ENCODE measurements around the gene FXN. TPM values are rescaled to one million over a fixed set of nuclear protein-coding genes. Genes with fewer than 3 reads are reported as not detected.
A peak's percentile ranks its signal among the peaks of the same experiment; 100 is the strongest.

Gene FXN
- total RNA-seq, 1 experiment from 2014 or later: 12.0 TPM

DNA sequence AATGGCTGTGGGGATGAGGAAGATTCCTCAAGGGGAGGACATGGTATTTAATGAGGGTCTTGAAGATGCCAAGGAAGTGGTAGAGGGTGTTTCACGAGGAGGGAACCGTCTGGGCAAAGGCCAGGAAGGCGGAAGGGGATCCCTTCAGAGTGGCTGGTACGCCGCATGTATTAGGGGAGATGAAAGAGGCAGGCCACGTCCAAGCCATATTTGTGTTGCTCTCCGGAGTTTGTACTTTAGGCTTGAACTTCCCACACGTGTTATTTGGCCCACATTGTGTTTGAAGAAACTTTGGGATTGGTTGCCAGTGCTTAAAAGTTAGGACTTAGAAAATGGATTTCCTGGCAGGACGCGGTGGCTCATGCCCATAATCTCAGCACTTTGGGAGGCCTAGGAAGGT is 1.2 kb downstream of the FXN start:
- Histone ChIP-seq H3K4me1 (replicated peaks; ENCODE audit: insufficient read depth) (0 out of 2 replicates have a peak, but pooled peaks cover 10% of the 10 kb centered on the region), H3K27me3 (ENCODE audit: insufficient read depth, low read depth) (no peaks in the 10 kb centered on the region), H4K20me1 (ENCODE audit: insufficient read depth) (no peaks in the 10 kb centered on the region), H3K79me2 (ENCODE audit: low read depth) (peaks cover 33% of the 10 kb centered on the region), H3F3A (ENCODE audit: insufficient read depth, low read depth) (peaks cover 10% of the 10 kb centered on the region; the same call in 1 of the 2 replicates), H3K27ac (no peak overlapping the region), H3K4me2 (peak overlapping the region; percentile 96), H3K9me3 (ENCODE audit: insufficient read depth, low read depth) (no peaks in the 10 kb centered on the region), H3K36me3 (ENCODE audit: low read depth) (no peaks in the 10 kb centered on the region), H3K9me2 (ENCODE audit: insufficient read depth) (no peaks in the 10 kb centered on the region), H2AFZ (peak overlapping the region; percentile 100; the same call in 1 of the 2 replicates), H3K4me3 (peak overlapping the region; percentile 93)
- intact Hi-C loops (cut with micrococcal nuclease; ENCODE audit: unreplicated experiment): loop anchor here (1.0 to 10.0 kb wide), 4 partner anchors 86 to 376 kb away; no protein-coding TSS in a partner anchor
- TF ChIP-seq, protein P1, sequence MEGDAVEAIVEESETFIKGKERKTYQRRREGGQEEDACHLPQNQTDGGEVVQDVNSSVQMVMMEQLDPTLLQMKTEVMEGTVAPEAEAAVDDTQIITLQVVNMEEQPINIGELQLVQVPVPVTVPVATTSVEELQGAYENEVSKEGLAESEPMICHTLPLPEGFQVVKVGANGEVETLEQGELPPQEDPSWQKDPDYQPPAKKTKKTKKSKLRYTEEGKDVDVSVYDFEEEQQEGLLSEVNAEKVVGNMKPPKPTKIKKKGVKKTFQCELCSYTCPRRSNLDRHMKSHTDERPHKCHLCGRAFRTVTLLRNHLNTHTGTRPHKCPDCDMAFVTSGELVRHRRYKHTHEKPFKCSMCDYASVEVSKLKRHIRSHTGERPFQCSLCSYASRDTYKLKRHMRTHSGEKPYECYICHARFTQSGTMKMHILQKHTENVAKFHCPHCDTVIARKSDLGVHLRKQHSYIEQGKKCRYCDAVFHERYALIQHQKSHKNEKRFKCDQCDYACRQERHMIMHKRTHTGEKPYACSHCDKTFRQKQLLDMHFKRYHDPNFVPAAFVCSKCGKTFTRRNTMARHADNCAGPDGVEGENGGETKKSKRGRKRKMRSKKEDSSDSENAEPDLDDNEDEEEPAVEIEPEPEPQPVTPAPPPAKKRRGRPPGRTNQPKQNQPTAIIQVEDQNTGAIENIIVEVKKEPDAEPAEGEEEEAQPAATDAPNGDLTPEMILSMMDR (conservative IDR thresholded peaks at IDR 0.05): no peak
- TF ChIP-seq EZH2 (IDR thresholded peaks at IDR 0.05; ENCODE audit: low read depth): no peak
- no TSS peak for BruUV-seq (replicated peaks)
- DNase-seq: no peak
- ChIA-PET POLR2A (ENCODE audit: unreplicated experiment) (interaction anchor here (0.6 kb wide), 1 partner anchor 156 kb away, joined by 18 read pairs; no protein-coding TSS in a partner anchor), CTCF (interaction anchor here (1.4 kb wide), 1 partner anchor 156 kb away, joined by 8 read pairs; no protein-coding TSS in a partner anchor)

- Histone ChIP-seq H3K4me1 (replicated peaks; ENCODE audit: insufficient read depth) (0 out of 2 replicates have a peak, but pooled peaks cover 11% of the 10 kb centered on the region), H3K27ac (no peak overlapping the region), H3K27me3 (ENCODE audit: insufficient read depth, low read depth) (no peaks in the 10 kb centered on the region), H3K36me3 (ENCODE audit: low read depth) (no peaks in the 10 kb centered on the region), H4K20me1 (ENCODE audit: insufficient read depth) (no peaks in the 10 kb centered on the region), H3K9me3 (ENCODE audit: insufficient read depth, low read depth) (no peaks in the 10 kb centered on the region), H3F3A (ENCODE audit: insufficient read depth, low read depth) (peaks cover 5% of the 10 kb centered on the region; the same call in 1 of the 2 replicates), H3K4me3 (no peak overlapping the region), H3K9me2 (ENCODE audit: insufficient read depth) (no peaks in the 10 kb centered on the region), H3K4me2 (no peak overlapping the region), H3K79me2 (ENCODE audit: low read depth) (peaks cover 33% of the 10 kb centered on the region), H2AFZ (no peak overlapping the region)
- CTCF ChIA-PET: no interaction called here
- no TSS peak for BruUV-seq (replicated peaks)
- TF ChIP-seq EZH2 (IDR thresholded peaks at IDR 0.05; ENCODE audit: low read depth): no peak
- TF ChIP-seq, protein P1 (conservative IDR thresholded peaks at IDR 0.05): no peak
- DNase-seq: no peak
- intact Hi-C loops (cut with micrococcal nuclease; ENCODE audit: unreplicated experiment): no loop called here
- POLR2A ChIA-PET (ENCODE audit: unreplicated experiment): no interaction called here
Measured at GRCh38 chr9:69040646-69041045, 5.1 kb downstream of the FXN start.

DNA sequence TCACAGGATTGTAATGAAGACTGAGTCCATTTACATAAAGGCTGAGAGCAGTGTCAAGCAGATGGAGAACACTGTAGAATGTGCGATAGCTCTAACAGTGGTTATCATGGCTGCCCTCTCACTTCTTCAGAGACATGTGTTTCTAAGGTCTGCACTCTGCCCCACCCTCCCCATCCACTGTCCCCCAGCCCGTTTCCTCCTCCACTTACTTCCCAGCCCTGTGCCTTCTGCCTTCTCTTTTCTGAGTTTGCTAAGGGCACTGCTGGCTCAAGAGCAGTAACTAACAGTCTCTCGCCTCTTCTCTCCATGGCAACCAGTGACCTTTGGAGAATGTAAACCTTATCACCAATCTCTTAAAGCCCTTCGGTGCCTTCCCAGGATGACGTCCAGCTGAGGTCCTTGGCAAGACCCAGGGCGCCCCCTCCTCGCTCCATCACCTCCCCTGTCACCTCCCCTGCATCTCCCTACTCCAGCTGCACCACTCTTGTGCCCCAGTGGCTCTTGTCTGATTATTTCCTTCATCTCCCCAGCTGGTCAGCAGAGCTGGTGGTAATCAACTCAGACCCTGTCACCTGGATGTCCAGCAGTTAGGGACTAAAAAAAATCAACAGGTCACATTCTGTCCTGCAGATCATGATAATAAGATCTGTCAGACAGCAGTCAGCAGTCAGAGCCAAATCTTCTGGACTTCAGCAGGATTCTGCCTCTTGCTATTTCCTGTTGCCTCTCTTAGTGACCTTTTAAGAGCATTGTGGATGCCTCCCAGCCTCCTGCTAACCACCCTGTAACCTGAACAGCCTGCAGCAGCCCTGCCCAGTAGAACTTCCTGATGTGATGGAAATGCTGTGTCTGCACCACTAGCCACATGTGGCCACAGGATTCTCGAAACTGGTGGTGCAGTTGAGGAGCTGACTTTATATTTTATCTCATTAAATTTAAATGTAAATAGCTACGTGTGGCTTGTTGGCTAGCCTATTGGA is 9.0 kb downstream of the FXN start:
- peak; percentile 46 to 47 for DNase-seq
- H3F3A ChIP-seq (ENCODE audit: insufficient read depth, low read depth): peaks cover 5% of the 10 kb centered on the region; the same call in 1 of the 2 replicates
- H3K4me2 ChIP-seq: no peak overlapping the region
- H4K20me1 ChIP-seq (ENCODE audit: insufficient read depth): no peaks in the 10 kb centered on the region; the same call in 1 of the 2 replicates
- TF ChIP-seq, protein P1 (conservative IDR thresholded peaks at IDR 0.05): no peak
- TF ChIP-seq EZH2 (IDR thresholded peaks at IDR 0.05; ENCODE audit: low read depth): no peak
- H3K9me2 ChIP-seq (ENCODE audit: insufficient read depth): no peaks in the 10 kb centered on the region
- intact Hi-C loops (cut with micrococcal nuclease; ENCODE audit: unreplicated experiment): no loop called here
- H3K9me3 ChIP-seq (ENCODE audit: insufficient read depth, low read depth): no peaks in the 10 kb centered on the region
- CTCF ChIA-PET: no interaction called here
- H3K36me3 ChIP-seq (ENCODE audit: low read depth): no peaks in the 10 kb centered on the region
- H2AFZ ChIP-seq: no peak overlapping the region
- no peak overlapping the region for H3K27ac ChIP-seq
- BruUV-seq (replicated peaks): no TSS peak
- peaks cover 7% of the 10 kb centered on the region; the same call in 1 of the 2 replicates for H3K79me2 ChIP-seq (ENCODE audit: low read depth)
- no peak overlapping the region for H3K4me3 ChIP-seq
- POLR2A ChIA-PET (ENCODE audit: unreplicated experiment): no interaction called here
- no peaks in the 10 kb centered on the region for H3K27me3 ChIP-seq (ENCODE audit: insufficient read depth, low read depth)
- 0 out of 2 replicates have a peak, but pooled peaks cover 6% of the 10 kb centered on the region for H3K4me1 ChIP-seq (replicated peaks; ENCODE audit: insufficient read depth)

Data from PC-9 (cell line).